Stimulated activated CD8-positive, alpha-beta memory T cell treated with anti-CD3 and anti-CD28 coated beads, Interleukin-2, amount 100 ng/mL, for 48 hours (primary cell): Measurements from ENCODE around the gene MRPL9.

Experiments
- DNase-seq, 2 donors: peaks; one replicate each; pipeline ENCODE4 v3.0.0-alpha.2; 2020; ENCODE audit warnings: low read depth in 2 of 2

MRPL9 gene

GRCh38 chr1:151762941-151763921 is at the start of gene MRPL9:
MRPL9 (minus strand) TSS chr1:151763496; CDS start chr1:151763479, 17 bp downstream.
- DNase-seq, result peak; percentile 81 to 84

GRCh38 chr1:151811181-151811580 is 47.9 kb upstream of the MRPL9 start:
- no peak for DNase-seq

DNA sequence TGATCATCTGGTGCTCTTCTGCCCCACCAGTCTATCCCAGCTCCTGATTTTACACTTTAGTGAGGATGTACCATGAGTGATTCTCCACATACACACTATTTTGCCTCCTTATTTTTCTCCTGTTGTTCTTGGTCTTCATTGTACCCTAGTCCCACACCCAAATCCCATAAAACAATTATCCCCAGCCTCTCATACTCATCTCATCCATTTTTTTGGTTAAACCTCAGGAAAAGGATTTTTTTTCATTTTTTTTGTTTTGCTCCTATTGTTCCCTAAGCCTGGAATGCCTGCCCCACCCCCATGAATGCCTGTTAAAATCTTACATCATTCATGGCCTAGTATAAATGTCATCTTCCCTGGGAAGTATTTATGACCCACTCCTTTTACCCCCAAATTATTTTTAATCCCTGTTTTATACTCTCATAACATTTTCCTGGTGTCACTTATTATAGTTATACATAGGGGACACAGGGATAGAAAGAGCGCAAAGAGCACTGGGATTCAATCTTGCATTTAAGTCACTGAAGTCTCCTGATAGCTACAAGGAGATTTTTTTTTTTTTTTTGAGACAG is 46.8 kb upstream of the MRPL9 start:
- DNase-seq, result no peak

DNA sequence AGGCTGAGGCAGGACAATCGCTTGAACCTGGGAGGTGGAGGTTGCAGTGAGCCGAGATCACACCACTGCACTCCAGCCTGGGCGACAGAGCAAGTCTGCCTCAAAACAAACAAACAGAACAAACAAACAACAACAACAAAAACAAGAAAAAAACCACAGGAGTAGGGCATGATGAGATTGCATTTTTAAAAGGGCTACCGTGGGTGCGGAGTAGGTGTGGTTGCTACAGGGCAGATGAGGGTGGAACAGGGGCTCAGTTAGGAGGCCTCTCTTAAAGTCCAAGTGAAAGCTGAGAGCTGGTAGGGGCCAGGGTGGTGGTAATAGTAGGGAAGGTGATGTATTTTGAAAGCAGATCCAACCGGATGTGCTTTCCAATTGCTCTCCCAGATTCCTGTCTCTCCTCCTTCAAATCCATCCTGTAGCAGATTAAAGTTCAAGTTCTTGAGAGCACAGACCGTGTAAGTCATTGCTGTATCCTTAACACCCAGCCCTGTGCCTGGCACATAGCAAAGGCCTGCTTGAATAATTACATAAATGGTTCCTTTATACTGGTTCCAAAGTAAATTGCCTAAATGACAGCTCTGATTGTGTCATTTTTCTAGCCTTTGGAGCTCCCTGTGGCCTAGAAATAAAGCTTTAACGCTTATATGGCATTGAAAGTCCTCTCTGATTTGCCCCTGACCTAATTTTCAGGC is 46.1 kb upstream of the MRPL9 start:
- DNase-seq, result no peak

GRCh38 chr1:151807766-151808165 is 44.5 kb upstream of the MRPL9 start:
- no peak for DNase-seq

DNA sequence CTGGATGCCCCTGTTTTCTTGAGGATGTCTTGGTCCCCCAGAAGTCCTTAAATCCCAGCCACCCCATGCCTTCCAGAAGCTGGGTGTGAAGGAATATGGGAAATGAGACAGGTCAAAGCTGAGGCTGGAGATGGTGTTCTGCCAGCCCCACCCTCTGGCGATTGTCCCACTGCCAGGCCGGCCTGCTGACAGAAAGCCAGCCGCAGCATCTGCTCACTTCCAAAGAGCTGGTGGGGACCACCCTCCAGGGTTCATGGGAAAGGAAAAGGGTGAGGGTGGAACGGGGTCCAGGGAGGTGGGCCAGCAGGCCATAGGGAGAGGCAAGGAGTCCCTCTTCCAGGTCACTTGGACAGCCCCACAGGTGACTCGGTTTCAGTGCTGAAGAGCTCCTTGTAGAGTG is 43.8 kb upstream of the MRPL9 start:
- DNase-seq, result no peak

DNA sequence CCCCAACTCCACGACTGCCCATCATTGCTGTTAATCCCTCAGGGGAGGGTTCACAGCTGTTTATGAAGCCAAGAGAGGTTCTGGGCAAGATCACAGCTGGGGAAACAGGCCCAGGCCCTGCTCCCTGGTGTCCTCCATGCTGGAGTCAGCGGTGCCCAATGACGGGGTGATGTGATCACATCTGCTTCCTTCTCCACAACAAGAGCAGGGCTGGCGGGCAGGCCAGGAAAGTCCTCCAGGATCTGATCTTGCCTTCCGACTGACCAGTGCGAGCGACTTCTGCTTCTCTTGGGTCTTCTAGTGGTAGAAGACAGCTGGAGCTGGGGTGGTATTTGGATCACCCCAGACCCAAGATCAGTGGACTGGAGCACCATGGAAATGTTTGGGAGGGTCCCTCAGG is 42.9 kb upstream of the MRPL9 start:
- no peak for DNase-seq

DNA sequence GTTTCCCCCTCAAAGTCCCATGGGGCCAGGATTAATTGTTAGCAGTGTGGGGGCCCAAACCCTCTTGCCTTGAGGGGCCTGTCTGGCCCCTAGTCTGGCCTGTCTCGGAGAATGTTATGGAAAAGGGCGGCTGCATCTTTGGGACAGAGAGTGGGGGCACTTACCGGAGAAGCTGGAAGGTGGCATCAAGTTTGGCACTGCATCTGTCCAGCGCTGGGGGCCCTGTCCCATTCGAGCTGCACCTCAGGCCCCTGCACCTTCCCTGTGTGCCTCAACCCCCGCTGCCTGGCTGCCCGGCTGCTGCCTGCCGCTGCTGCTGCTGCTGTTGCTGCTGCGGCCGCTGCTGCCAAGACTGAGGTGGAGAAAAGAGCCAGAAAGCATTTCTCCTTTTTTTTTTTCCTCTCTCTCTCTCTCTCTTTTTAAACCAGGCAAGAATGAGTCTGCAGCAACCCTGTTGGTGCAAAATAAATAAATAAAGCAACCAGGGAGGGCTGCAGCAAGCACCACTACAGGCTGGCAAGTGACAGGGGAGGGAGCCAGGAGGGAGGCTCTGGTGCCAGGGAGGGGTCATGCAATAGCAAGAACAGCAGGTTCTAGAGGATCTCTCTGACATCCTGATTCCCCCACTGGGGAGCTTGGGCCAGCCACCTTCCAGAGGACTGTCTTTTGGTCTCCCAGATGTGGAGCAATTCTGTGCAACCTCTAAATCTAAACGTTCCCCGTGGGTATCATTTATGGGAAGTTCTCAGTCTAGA is 41.9 kb upstream of the MRPL9 start, which contains the start of gene LINGO4:
TSS of gene LINGO4 (minus strand) at position 354 of the 755 bp plus-strand sequence. CDS start 2,715 bp downstream, outside the sequence.
- DNase-seq, result no peak

- DNase-seq, result no peak
Measured at GRCh38 chr1:151803915-151804314, 40.6 kb upstream of the MRPL9 start.

GRCh38 chr1:151803164-151803563 is 39.9 kb upstream of the MRPL9 start:
- DNase-seq, result no peak

- DNase-seq, result no peak
Measured at GRCh38 chr1:151802372-151802771, 39.1 kb upstream of the MRPL9 start.

GRCh38 chr1:151801846-151802245 is 38.5 kb upstream of the MRPL9 start:
- DNase-seq, result no peak

- no peak for DNase-seq
Measured at GRCh38 chr1:151801310-151801820, 38.1 kb upstream of the MRPL9 start.

GRCh38 chr1:151800830-151801229 is 37.5 kb upstream of the MRPL9 start:
- no peak for DNase-seq

DNA sequence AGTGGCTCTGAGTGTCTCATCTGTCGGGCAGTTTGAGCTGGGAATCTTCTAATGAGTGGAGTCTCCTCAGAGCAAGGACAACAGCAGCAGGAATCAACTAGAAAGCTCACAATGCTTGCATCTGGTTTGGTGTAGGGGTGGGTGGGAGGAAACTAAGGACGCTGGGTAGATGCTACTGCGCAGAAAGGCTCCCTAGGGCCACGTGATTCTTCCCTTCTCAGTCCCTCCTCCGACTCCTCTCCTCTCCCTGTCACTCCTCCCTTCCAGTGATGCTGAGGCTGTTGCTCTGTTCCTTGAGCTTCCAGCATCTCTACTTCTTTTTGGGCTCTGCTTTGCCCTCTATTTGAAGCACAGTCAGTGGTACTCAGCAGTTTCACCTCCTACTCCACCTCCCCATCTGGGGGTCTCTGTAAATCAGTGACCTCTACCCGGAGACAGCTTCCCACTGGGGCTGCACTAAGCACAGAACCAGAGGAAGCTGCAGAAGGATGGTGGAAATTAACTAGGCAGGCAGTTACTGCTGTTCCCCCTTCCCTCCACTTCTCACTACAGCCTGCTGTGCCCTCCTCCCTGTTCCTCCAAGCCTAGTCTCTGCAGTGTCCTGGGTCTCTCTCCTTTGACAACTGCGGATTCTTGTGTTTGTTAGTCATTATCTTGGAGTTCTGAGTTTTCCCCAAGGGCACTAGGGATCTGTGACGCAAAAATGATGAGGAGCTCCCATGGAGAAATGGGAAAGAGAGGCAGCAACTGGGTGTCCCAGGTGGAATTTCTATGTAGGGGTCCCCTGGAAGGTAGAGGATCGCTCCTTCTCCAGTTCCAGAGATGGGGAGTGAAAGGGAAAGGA is 36.1 kb upstream of the MRPL9 start:
- no peak for DNase-seq

DNA sequence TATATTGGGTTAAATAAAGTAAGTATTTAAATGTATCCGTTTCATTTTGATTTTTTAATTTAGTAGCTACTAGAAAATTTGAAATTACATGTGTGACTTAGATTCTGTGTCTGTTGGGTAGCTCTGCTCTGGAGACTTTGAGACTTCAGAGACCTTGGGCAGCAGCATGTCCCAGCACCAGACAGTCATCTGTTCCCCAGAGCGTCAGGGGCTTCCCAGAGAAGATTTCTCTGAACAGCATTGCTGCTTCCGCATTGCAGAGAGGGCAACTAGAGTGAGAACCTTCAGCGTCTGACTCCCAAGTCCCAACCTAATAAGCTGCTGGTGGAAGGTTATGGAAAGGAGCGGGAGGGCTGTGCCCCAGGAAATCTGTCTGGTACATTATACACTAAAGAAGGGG is 35.3 kb upstream of the MRPL9 start:
- DNase-seq, result no peak

DNA sequence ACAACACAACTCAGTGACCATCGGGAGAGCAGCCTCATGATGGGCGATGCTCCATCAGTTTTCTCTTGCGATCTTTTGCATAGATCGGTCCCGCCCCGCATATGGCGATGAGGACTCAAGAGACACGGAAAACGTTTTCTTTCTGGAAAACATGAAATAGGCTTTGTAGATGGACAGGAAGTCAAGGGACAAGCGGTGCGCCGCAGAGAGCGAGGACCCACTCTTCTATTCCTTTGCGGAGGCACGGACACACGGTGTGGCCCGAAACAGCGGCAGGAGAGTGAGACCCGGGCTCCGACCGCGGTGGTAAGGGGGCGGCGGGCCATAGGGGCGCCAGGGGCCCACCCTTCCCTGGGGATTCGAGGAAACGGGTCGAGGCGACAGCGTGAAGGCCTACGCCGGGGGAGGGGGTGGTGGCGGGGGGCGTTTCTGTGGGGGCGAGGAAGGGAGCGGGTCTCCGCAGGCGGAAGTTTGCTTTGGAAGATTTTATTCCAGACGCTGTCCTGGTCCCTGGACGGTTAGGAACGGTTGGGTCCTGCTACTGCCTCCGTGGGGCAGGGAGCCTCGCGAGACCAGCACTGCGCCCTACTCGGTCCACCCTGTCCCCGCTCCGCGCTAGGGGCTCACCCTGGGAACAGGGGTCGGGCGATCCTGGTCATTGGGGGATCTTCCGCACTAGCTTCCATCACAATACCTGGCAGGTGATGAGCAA is 27.8 kb upstream of the MRPL9 start:
- DNase-seq, result peak in 1 of 2 donors; percentile 6

DNA sequence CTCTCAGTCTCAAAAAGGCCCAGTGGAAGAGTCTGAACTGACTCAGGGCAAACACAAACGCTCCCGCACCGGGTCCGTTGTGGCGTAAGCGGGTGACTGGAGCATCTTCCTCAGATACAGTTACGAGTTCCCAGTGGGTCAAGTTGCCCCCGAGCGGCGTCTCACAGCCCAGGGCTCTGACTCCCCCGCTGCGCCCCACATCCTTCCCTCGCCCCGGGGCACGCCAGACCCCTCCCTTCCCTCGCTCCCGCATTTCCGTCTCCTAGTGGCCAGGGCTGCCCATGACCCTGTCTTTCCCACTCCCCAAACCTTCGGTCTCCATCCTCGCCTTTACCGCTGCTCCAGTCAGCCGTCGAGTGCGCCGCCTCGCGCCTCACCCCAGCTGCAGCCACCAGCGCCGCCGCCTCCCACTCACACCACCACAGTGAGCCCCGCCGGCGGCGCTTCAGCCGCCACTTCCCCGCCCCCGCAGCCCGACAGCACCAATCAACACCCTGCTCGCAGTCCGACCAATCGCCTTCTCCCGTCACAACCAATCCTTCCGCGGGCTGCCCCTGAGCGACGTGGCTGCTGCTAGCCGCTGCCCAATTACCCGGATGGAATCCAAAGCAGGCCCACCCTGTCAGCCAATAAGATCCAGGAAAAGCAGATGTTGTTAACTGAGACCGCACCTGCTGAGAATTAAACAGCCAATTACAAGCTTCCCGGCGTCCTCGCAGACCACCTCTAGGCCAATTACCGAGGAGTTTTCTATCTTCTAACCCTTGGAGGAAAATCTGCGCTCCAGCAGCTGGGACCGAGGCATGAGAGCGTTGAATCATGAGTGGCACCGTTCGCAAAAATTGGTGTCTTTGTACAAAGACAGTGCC is 27.0 kb upstream of the MRPL9 start, which contains the start of gene TDRKH:
TSS of gene TDRKH (minus strand) at position 430 of the 869 bp plus-strand sequence. CDS start 7,478 bp downstream, outside the sequence.
- DNase-seq, result peak; percentile 98

DNA sequence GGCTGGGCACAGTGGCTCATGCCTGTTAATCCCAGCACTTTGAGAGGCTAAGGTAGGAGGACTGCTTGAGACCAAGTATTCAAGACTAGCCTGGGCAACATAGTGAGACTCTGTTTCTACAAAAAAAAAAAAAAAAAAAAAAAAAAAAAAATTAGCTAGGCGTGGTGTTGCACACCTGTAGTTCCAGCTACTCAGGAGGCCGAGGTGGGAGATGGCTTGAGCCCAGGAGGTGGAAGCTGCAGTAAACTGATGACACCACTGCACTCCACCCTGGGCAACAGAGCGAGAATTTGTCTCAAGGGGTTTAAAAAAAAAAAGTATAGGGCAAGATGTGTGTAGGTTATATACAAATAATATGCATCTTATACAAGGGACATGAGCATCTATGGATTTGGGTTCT is 24.4 kb upstream of the MRPL9 start:
- DNase-seq, result no peak
